Thoracic aorta (tissue), 2 donors: Measurements from ENCODE around the gene TMEM37. TPM values are rescaled to one million over a fixed set of nuclear protein-coding genes. Genes with fewer than 3 reads are reported as not detected.

Experiments
- ATAC-seq: fragments of 150-250 bp; one replicate; pipeline ENCODE4 v1.8.0; 2017; ENCODE audit warnings: low read depth; ENCODE audit not compliant: insufficient number of reproducible peaks, low FRiP score
- DNase-seq: peaks from one replicate; pipeline ENCODE4 v3.0.0-alpha.2; 2020; ENCODE audit warnings: low spot score
- H3K27ac ChIP-seq, 2 donors: fragments of 200-600 bp; sonication (generic); 1 replicate in 1 of 2; 2 replicates in 1 of 2; pipeline ENCODE4 v1.5.1; 2016; ENCODE audit warnings: mild to moderate bottlenecking in 2 of 2, moderate library complexity in 2 of 2
- H3K27me3 ChIP-seq: fragments of 200-600 bp; sonication (generic); replicated peaks from 2 replicates; pipeline ENCODE4 v1.6.0; 2016; ENCODE audit warnings: mild to moderate bottlenecking; ENCODE audit not compliant: insufficient read depth
- H3K36me3 ChIP-seq: fragments of 200-600 bp; sonication (generic); one replicate; pipeline ENCODE4 v1.5.1; 2016
- H3K4me1 ChIP-seq, 2 donors: fragments of 200-600 bp; sonication (generic); 1 replicate in 1 of 2; 2 replicates in 1 of 2; pipeline versions ENCODE4 v1.5.1 to v1.6.0; 2016; ENCODE audit warnings: low read depth in 2 of 2, mild to moderate bottlenecking in 1 of 2; ENCODE audit not compliant: control insufficient read depth in 1 of 2
- H3K4me3 ChIP-seq: fragments of 200-600 bp; sonication (generic); 2 replicates; pipeline ENCODE4 v1.5.1; 2016; ENCODE audit warnings: mild to moderate bottlenecking
- H3K9me3 ChIP-seq: fragments of 200-600 bp; sonication (generic); 2 replicates; pipeline ENCODE4 v1.5.1; 2016
- CTCF ChIP-seq: fragments of 200-600 bp; sonication (generic); IDR thresholded peaks from one replicate; pipeline ENCODE4 v1.5.1; 2019; ENCODE audit warnings: antibody characterized with exemption
- total RNA-seq, 2 donors: library from RNA; depleted of rRNA; stranded (reverse); fragments of >200 nt; gene quantifications; one replicate each; pipeline versions ENCODE4 v1.1.0 to v1.2.3, GENCODE V29; 2016

Gene TMEM37
- total RNA-seq, 2 donors from 2014 or later: 4.9 to 12.3 TPM

GRCh38 chr2:119430023-119430498, 1.6 kb upstream of the TMEM37 start:
- no peak overlapping the region for H3K27ac ChIP-seq
- no peak for ATAC-seq
- no peaks in the 10 kb centered on the region for H3K9me3 ChIP-seq
- DNase-seq: no peak
- peaks cover 3 to 25% of the 10 kb centered on the region in 2 donors for H3K4me1 ChIP-seq
- no peaks in the 10 kb centered on the region for H3K27me3 ChIP-seq
- no peaks in the 10 kb centered on the region for H3K36me3 ChIP-seq
- TF ChIP-seq CTCF: no peak
- no peak overlapping the region for H3K4me3 ChIP-seq

GRCh38 chr2:119431976-119432850, 559 bp downstream of the TMEM37 start:
- Histone ChIP-seq H3K36me3 (no peaks in the 10 kb centered on the region), H3K4me3 (peak overlapping the region; percentile 80), H3K4me1 (peaks cover 3 to 25% of the 10 kb centered on the region in 2 donors), H3K27ac (peak overlapping the region; percentile 18 to 27), H3K9me3 (no peaks in the 10 kb centered on the region), H3K27me3 (no peaks in the 10 kb centered on the region)
- no peak for TF ChIP-seq CTCF
- ATAC-seq (peak; percentile 9), DNase-seq (no peak)

GRCh38 chr2:119432851-119433522, 1.3 kb downstream of the TMEM37 start:
- Histone ChIP-seq H3K36me3 (no peaks in the 10 kb centered on the region), H3K27ac (peak overlapping the region in 1 of 2 donors; percentile 27), H3K4me1 (peaks cover 3 to 25% of the 10 kb centered on the region in 2 donors), H3K27me3 (no peaks in the 10 kb centered on the region), H3K4me3 (peak overlapping the region; percentile 80), H3K9me3 (no peaks in the 10 kb centered on the region)
- no peak for TF ChIP-seq CTCF
- DNase-seq: no peak
- no peak for ATAC-seq

- Histone ChIP-seq H3K4me3 (no peak overlapping the region), H3K36me3 (no peaks in the 10 kb centered on the region), H3K9me3 (no peaks in the 10 kb centered on the region), H3K4me1 (peaks cover 3 to 25% of the 10 kb centered on the region in 2 donors), H3K27ac (no peak overlapping the region), H3K27me3 (no peaks in the 10 kb centered on the region)
- no peak for DNase-seq
- TF ChIP-seq CTCF: no peak
- ATAC-seq: no peak
Measured at GRCh38 chr2:119433636-119434327, 2.1 kb downstream of the TMEM37 start.

- H3K9me3 ChIP-seq: no peaks in the 10 kb centered on the region
- TF ChIP-seq CTCF: no peak
- H3K27ac ChIP-seq: no peak overlapping the region
- H3K4me3 ChIP-seq: no peak overlapping the region
- H3K4me1 ChIP-seq: peaks cover 3 to 25% of the 10 kb centered on the region in 2 donors
- no peaks in the 10 kb centered on the region for H3K36me3 ChIP-seq
- ATAC-seq (no peak), DNase-seq (no peak)
- no peaks in the 10 kb centered on the region for H3K27me3 ChIP-seq
Measured at GRCh38 chr2:119434664-119435063, 3.0 kb downstream of the TMEM37 start.
